A549 treated with AZD2906 at 1 μM for 4 hours (cell line): ENCODE data around the gene NR4A1. TPM values are rescaled to one million over a fixed set of nuclear protein-coding genes. Genes with fewer than 3 reads are reported as not detected.

Source experiments
- total RNA-seq: library from RNA; stranded (reverse); fragments of 200-300 nt; extraction: Qiagen RNA extraction; gene quantifications from 5 replicates; pipeline ENCODE4 v1.2.3, GENCODE V29; 2022

The NR4A1 gene
- total RNA-seq = 32.2 to 49.7 TPM (median 37.1 TPM) in 5 replicates

GRCh38 chr12:52050758-52051541, at the start of gene NR4A1:
Gene NR4A1 (plus strand): TSS chr12:52051442. CDS start chr12:52054329, 2,887 bp downstream.

GRCh38 chr12:52006726-52007157, 44.5 kb upstream of the NR4A1 start, which contains the start of gene TAMALIN:
Gene TAMALIN (plus strand): TSS chr12:52006946. CDS start chr12:52007020, 74 bp downstream.

GRCh38 chr12:52069327-52070184, 18.3 kb downstream of the NR4A1 start, which contains the start of gene ATG101:
Gene ATG101 (plus strand): TSS chr12:52069978. CDS start chr12:52073651, 3,673 bp downstream.

GRCh38 chr12:52079576-52080402, 28.5 kb downstream of the NR4A1 start, which contains the start of gene SMIM41:
Gene SMIM41 (plus strand): TSS chr12:52079704. CDS start chr12:52079780, 76 bp downstream.

Other genes starting within 250 kb of the NR4A1 start
- 0.21 to 0.29 TPM (median 0.28 TPM) in 5 replicates for gene FIGNL2, start 202.7 kb upstream of the NR4A1 start, total RNA-seq
- gene ANKRD33, start 163.3 kb upstream of the NR4A1 start, total RNA-seq = 0.05 to 0.11 TPM (median 0.07 TPM) in 4 of 5 replicates, not detected in the other
- gene ACVRL1, start 143.9 kb upstream of the NR4A1 start, total RNA-seq = 0.08 to 0.35 TPM (median 0.15 TPM) in 5 replicates
- gene ACVR1B, start 99.7 kb upstream of the NR4A1 start, total RNA-seq = 14.9 to 19.7 TPM (median 17.0 TPM) in 5 replicates
- 0.60 to 1.1 TPM (median 0.95 TPM) in 5 replicates for gene TAMALIN, start 44.5 kb upstream of the NR4A1 start, total RNA-seq
- gene ATG101, start 18.5 kb downstream of the NR4A1 start, total RNA-seq = 89.1 to 102 TPM (median 96.9 TPM) in 5 replicates
- gene SMIM41, start 28.3 kb downstream of the NR4A1 start, total RNA-seq = not detected in 5 replicates
- 32.8 to 47.3 TPM (median 38.9 TPM) in 5 replicates for gene KRT80, start 140.6 kb downstream of the NR4A1 start, total RNA-seq
- 5,269 to 6,220 TPM (median 5,903 TPM) in 5 replicates for gene KRT7, start 181.8 kb downstream of the NR4A1 start, total RNA-seq
- gene KRT86, start 223.2 kb downstream of the NR4A1 start, total RNA-seq = 30.0 to 47.3 TPM (median 45.3 TPM) in 5 replicates
- 3,224 to 4,157 TPM (median 4,024 TPM) in 5 replicates for gene KRT81, start 240.1 kb downstream of the NR4A1 start, total RNA-seq